Activated CD8-positive, alpha-beta memory T cell treated with anti-CD3 and anti-CD28 coated beads, Interleukin-2, amount 50 U/mL, for 1 hour (primary cell): Measurements from ENCODE around the gene FSTL4.

Experiments
- DNase-seq: peaks from one replicate; pipeline ENCODE4 v3.0.0-alpha.2; 2020; ENCODE audit errors: extremely low read depth

The FSTL4 gene

GRCh38 chr5:133265257-133265656 is 347.1 kb downstream of the FSTL4 start:
- no peak for DNase-seq

GRCh38 chr5:133262690-133263089 is 349.7 kb downstream of the FSTL4 start:
- no peak for DNase-seq

- DNase-seq, result no peak
These were observed 350.3 kb downstream of the FSTL4 start for GRCh38 chr5:133261993-133262392.

GRCh38 chr5:133260715-133261114 is 351.6 kb downstream of the FSTL4 start:
- no peak for DNase-seq

- DNase-seq, result no peak
These were observed 352.9 kb downstream of the FSTL4 start for GRCh38 chr5:133259199-133259997.

GRCh38 chr5:133257977-133258376 is 354.4 kb downstream of the FSTL4 start:
- no peak for DNase-seq

GRCh38 chr5:133256276-133256675 is 356.1 kb downstream of the FSTL4 start:
- no peak for DNase-seq

- no peak for DNase-seq
These were observed 357.5 kb downstream of the FSTL4 start for GRCh38 chr5:133254803-133255202.

GRCh38 chr5:133253671-133254070 is 358.7 kb downstream of the FSTL4 start:
- no peak for DNase-seq

GRCh38 chr5:133253070-133253469 is 359.3 kb downstream of the FSTL4 start:
- no peak for DNase-seq

- DNase-seq, result no peak
These were observed 360.2 kb downstream of the FSTL4 start for GRCh38 chr5:133252133-133252480.

GRCh38 chr5:133251296-133252132 is 360.8 kb downstream of the FSTL4 start:
- DNase-seq, result no peak

GRCh38 chr5:133250527-133250926 is 361.8 kb downstream of the FSTL4 start:
- no peak for DNase-seq

GRCh38 chr5:133249593-133249992 is 362.7 kb downstream of the FSTL4 start:
- DNase-seq, result no peak

- DNase-seq, result no peak
These were observed 364.3 kb downstream of the FSTL4 start for GRCh38 chr5:133247881-133248624.

GRCh38 chr5:133247151-133247709 is 365.1 kb downstream of the FSTL4 start:
- no peak for DNase-seq

GRCh38 chr5:133246376-133247150 is 365.8 kb downstream of the FSTL4 start:
- no peak for DNase-seq

GRCh38 chr5:133246053-133246370 is 366.3 kb downstream of the FSTL4 start:
- no peak for DNase-seq

- DNase-seq, result no peak
These were observed 366.9 kb downstream of the FSTL4 start for GRCh38 chr5:133245191-133246052.

- no peak for DNase-seq
These were observed 368.1 kb downstream of the FSTL4 start for GRCh38 chr5:133244242-133244641.
